WERI-Rb-1 (cell line): ENCODE data around the gene TRAPPC11.

Source experiments
- DNase-seq: peaks from one replicate; pipeline ENCODE4 v3.0.0-alpha.2; 2020
- H3K27ac ChIP-seq: fragments of 250-450 bp; sonication (Bioruptor Pico); 2 replicates; pipeline ENCODE4 v1.5.1; 2020; ENCODE audit warnings: mild to moderate bottlenecking, moderate library complexity
- H3K27me3 ChIP-seq: fragments of 250-450 bp; sonication (Bioruptor Pico); 2 replicates; pipeline ENCODE4 v1.5.1; 2021; ENCODE audit warnings: mild to moderate bottlenecking, low read depth, moderate library complexity; ENCODE audit not compliant: insufficient read depth, severe bottlenecking
- H3K36me3 ChIP-seq: fragments of 250-450 bp; sonication (Bioruptor Pico); 2 replicates; pipeline ENCODE4 v1.5.1; 2020; ENCODE audit warnings: mild to moderate bottlenecking, moderate library complexity
- H3K4me3 ChIP-seq: 2 replicates; pipeline ENCODE4 v1.5.1; 2011; ENCODE audit warnings: low read depth, mild to moderate bottlenecking, control low read depth, low read length
- H3K9me3 ChIP-seq: fragments of 250-450 bp; sonication (Bioruptor Pico); 2 replicates; pipeline ENCODE4 v1.5.1; 2021; ENCODE audit warnings: mild to moderate bottlenecking, moderate library complexity; ENCODE audit not compliant: severe bottlenecking
- CTCF ChIP-seq: IDR thresholded peaks from 2 replicates; pipeline ENCODE4 v1.5.1; 2011; ENCODE audit warnings: low read depth, mild to moderate bottlenecking, control low read depth, inconsistent platforms, low read length

The TRAPPC11 gene

GRCh38 chr4:183733181-183733580 is 74.1 kb downstream of the TRAPPC11 start:
- no peak overlapping the region for H3K27ac ChIP-seq
- H3K9me3 ChIP-seq: no peaks in the 10 kb centered on the region
- no peak overlapping the region for H3K4me3 ChIP-seq
- H3K36me3 ChIP-seq: no peaks in the 10 kb centered on the region
- no peaks in the 10 kb centered on the region for H3K27me3 ChIP-seq
- no peak for TF ChIP-seq CTCF
- DNase-seq: no peak

DNA sequence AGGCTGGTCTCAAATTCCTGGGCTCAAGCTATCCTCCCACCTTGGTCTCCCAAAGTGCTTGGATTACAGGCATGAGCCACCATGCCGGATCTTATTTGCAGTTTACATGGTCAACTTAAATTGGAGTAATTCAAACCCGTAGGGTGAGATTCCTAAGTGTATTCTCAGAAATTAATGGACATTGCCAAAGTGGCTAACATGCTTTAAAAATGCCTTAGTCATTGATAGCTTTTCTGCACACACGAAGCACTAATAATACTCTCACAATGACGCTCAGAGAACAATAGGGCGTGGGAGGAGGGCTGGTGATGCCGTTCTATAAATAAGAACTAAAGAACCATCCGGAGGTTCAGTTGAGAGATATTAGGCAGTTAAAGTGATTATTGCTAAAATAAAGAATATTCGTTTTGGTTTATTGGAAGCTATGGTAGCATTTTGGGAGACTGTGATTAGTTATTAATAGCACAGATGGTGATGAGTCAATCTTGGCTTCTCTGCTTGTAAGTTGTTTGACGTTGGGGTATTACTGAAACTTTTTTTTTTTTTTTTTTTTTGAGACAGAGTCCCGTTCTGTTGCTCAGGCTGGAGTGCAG is 79.1 kb downstream of the TRAPPC11 start:
- Histone ChIP-seq H3K36me3 (no peaks in the 10 kb centered on the region), H3K27me3 (no peaks in the 10 kb centered on the region), H3K27ac (no peak overlapping the region), H3K9me3 (no peaks in the 10 kb centered on the region), H3K4me3 (no peak overlapping the region)
- DNase-seq: no peak
- no peak for TF ChIP-seq CTCF

DNA sequence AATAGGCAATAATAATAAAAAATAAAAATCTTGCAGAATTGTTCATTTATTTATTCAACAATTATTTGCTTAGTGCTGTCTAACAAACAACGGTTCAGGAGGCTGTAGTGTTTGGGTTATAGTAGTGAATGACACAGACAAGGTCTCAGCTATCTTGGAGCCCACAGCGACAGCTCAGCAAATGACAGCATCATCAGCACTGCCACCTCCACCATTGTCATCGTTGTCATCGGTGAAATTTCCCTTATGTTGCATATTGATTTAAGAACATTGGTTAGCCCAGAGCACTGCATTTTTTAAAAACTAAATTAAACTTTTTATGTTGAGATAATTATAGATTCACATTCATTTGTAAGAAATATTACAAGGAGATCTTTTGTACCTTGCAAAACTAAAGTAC is 79.9 kb downstream of the TRAPPC11 start:
- DNase-seq: no peak
- no peak for TF ChIP-seq CTCF
- H3K4me3 ChIP-seq: no peak overlapping the region
- H3K36me3 ChIP-seq: no peaks in the 10 kb centered on the region
- H3K27me3 ChIP-seq: no peaks in the 10 kb centered on the region
- H3K9me3 ChIP-seq: no peaks in the 10 kb centered on the region
- H3K27ac ChIP-seq: no peak overlapping the region

- H3K4me3 ChIP-seq: no peak overlapping the region
- H3K27ac ChIP-seq: no peak overlapping the region
- DNase-seq: no peak
- no peaks in the 10 kb centered on the region for H3K27me3 ChIP-seq
- H3K9me3 ChIP-seq: peaks cover 11% of the 10 kb centered on the region
- TF ChIP-seq CTCF: no peak
- no peaks in the 10 kb centered on the region for H3K36me3 ChIP-seq
Observed at GRCh38 chr4:183746305-183747229, 87.5 kb downstream of the TRAPPC11 start.

- Histone ChIP-seq H3K36me3 (no peaks in the 10 kb centered on the region), H3K27me3 (no peaks in the 10 kb centered on the region), H3K4me3 (no peak overlapping the region), H3K9me3 (peaks cover 11% of the 10 kb centered on the region), H3K27ac (no peak overlapping the region)
- DNase-seq: no peak
- TF ChIP-seq CTCF: no peak
Observed at GRCh38 chr4:183747380-183747779, 88.3 kb downstream of the TRAPPC11 start.
